AG10803 (cell line): ENCODE data around the gene VWA3B.

Experiments used
- DNase-seq: peaks from one replicate; pipeline ENCODE4 v3.0.0; 2010; ENCODE audit warnings: low read depth
- H3K4me3 ChIP-seq: 2 replicates; pipeline ENCODE4 v1.5.1; 2011; ENCODE audit warnings: mild to moderate bottlenecking, low read length, control low read depth
- TF ChIP-seq, protein P1 (sequence below): conservative IDR thresholded peaks from 2 replicates; pipeline ENCODE4 v1.5.1; 2011; ENCODE audit warnings: mild to moderate bottlenecking, low read length, control low read depth, inconsistent platforms

The VWA3B gene

DNA sequence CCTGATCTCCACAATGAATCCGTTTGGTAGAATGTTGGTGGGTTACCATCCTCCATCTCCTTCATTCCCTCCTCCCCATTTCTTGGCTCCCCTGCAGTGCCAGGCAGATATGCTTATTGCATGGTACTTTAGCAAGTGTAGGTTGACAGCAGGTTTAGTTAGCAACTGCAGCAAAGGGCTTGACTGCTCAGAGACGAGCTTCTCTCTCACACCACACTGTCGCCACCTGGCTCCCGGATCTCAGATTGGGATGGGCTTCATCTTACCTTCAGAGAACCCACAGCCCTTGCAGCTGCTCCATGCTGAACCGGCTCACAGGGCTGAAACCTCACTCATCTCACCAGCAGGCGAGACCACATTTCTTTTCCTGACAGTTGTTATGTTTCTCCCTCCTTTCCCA, 88.8 kb downstream of the VWA3B start:
- H3K4me3 ChIP-seq, result no peak overlapping the region
- TF ChIP-seq, protein P1, sequence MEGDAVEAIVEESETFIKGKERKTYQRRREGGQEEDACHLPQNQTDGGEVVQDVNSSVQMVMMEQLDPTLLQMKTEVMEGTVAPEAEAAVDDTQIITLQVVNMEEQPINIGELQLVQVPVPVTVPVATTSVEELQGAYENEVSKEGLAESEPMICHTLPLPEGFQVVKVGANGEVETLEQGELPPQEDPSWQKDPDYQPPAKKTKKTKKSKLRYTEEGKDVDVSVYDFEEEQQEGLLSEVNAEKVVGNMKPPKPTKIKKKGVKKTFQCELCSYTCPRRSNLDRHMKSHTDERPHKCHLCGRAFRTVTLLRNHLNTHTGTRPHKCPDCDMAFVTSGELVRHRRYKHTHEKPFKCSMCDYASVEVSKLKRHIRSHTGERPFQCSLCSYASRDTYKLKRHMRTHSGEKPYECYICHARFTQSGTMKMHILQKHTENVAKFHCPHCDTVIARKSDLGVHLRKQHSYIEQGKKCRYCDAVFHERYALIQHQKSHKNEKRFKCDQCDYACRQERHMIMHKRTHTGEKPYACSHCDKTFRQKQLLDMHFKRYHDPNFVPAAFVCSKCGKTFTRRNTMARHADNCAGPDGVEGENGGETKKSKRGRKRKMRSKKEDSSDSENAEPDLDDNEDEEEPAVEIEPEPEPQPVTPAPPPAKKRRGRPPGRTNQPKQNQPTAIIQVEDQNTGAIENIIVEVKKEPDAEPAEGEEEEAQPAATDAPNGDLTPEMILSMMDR, result no peak
- DNase-seq, result no peak

DNA sequence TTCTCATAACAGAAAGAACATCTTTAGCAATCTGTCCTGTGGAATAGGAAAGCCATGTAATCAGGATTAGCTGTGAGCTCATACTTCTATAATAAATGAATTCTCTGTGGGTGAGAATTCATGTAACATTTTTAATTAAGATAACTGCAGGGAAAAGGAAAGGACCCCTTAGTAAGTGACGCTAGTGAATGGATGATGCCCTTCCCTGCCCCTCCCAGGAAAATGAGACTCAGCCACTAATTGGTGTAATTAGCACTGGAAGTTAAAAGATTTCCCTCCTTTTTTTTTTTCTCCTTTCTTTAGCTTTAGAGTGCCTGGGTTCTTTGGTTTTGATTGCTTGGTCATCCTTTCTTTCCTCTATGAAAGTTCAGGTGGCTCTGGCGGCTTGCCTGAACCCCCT, 90.3 kb downstream of the VWA3B start:
- no peak overlapping the region for H3K4me3 ChIP-seq
- TF ChIP-seq, protein P1, result no peak
- DNase-seq, result no peak

DNA sequence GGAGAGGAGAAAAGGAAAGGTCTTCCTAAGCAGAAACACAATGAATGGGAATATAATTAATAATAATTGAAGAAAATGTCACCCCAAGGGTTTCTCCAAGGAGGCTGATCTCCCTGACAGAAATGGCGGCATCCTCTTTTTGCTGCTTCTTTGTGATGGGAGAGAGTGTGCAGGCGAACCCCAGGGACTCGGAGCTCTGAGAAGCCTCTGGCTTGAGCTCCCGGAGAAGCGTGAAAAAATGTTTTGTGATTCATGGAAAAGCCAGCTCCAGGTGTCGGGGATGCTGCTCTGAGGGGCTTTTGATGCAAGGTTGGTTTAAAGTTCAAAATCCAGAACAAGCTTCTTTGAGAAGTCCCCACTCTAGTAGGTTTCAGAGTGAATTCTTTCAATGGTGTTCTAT, 91.0 kb downstream of the VWA3B start:
- TF ChIP-seq, protein P1, result no peak
- H3K4me3 ChIP-seq, result no peak overlapping the region
- no peak for DNase-seq

DNA sequence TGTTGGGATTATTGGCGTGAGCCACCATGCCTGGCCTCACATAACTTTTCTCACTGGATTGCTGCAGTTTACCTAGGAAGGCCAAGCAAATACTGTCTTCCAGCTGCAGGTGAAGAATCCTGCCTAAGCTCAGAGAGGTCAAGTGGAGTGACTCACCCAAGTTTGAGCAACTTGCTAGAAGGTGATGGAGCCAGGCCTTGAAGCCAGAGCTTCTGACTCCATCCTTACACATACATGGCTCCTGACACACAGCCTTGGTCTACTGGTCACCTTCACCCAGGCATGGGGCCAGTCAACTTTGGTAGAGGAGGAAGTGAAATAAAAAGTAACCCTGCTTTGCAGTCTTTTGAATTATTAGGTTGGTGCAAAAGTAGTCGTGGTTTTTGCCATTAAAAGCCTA, 93.5 kb downstream of the VWA3B start:
- no peak for DNase-seq
- TF ChIP-seq, protein P1, result no peak
- H3K4me3 ChIP-seq, result no peak overlapping the region

DNA sequence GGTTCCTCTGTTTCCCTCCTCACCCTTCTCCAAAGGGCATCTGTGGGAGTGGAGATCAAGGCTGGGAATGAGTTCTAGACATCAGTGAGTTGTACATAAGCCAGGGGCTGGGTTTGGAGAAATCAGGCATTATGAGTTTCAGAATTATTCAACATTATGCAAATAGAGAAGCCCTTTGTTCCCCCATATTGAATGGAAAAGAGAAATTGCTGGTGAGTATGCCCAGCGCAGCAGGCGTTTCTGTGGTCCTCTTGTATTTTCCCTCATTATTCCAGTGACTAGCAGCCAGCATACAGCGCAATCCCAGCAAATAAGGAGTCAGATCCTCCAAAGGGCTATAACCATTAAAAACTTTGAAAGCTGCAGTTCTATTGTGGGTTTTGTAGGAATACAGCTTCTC, 94.4 kb downstream of the VWA3B start:
- no peak for DNase-seq
- TF ChIP-seq, protein P1, result no peak
- H3K4me3 ChIP-seq, result no peak overlapping the region

DNA sequence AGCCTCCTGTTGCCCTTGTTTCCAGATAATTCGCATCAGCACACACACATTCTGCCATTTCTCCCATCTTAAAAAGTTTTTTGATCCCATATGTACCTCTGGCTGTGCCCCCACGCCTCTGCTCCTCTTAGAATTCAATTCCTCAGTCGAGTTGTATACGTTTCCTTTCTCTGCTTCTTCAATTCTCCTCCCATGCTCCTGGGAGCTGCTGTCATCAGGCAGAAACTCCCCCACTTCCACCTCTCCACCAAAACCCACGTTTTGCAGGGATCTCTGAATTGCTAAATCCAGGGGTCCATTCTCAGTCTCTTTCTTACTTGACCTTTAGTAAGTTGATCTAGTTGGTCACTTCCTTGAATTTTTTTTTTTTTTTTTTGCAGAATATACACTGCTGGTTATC, 98.8 kb downstream of the VWA3B start:
- DNase-seq, result no peak
- H3K4me3 ChIP-seq, result no peak overlapping the region
- TF ChIP-seq, protein P1, result no peak

DNA sequence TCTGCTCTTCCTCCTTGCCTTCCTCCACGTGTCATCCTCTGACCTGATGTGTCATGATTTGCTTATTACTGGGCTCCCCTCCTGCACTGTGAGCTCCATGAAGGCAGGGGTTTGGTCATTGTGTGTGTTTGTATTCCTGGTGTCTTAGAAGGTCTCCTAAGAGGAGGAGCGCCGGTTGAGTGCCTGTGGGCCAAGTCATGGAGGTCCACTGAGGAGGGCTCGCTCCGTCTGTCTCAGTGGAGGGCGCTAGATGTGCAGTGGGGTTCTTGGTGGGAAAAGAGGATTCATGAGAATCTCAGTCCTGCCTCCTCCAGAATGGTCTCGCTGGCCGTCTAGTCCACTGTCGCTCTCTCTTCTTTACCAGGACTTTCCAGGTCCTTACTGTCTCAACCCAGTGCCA, 100.2 kb downstream of the VWA3B start:
- DNase-seq, result no peak
- TF ChIP-seq, protein P1, result no peak
- H3K4me3 ChIP-seq, result no peak overlapping the region
